Peyer's patch (tissue), 4 donors: ENCODE results near the gene ATRIP. TPM values are rescaled to one million over a fixed set of nuclear protein-coding genes. Genes with fewer than 3 reads are reported as not detected.
A peak's percentile ranks its signal among the peaks of the same experiment; 100 is the strongest.

Experiments used
- DNase-seq, 3 donors: peaks; one replicate each; pipeline ENCODE4 v3.0.0-alpha.2; 2017 to 2019
- H3K27ac ChIP-seq, 4 donors: fragments of 200-600 bp; sonication (generic); one replicate each; pipeline ENCODE4 v1.5.1; 2016 to 2019
- H3K27me3 ChIP-seq, 2 donors: fragments of 200-600 bp; sonication (generic); one replicate each; pipeline ENCODE4 v1.5.1; 2019
- H3K36me3 ChIP-seq, 3 donors: fragments of 200-600 bp; sonication (generic); one replicate each; pipeline ENCODE4 v1.5.1; 2016 to 2019
- H3K4me1 ChIP-seq, 4 donors: fragments of 200-600 bp; sonication (generic); one replicate each; pipeline ENCODE4 v1.5.1; 2016 to 2019
- H3K4me3 ChIP-seq, 4 donors: fragments of 200-600 bp; sonication (generic); 1 replicate in 3 of 4; 2 replicates in 1 of 4; pipeline ENCODE4 v1.5.1; 2016 to 2019; ENCODE audit warnings: mild to moderate bottlenecking in 1 of 4
- H3K9me3 ChIP-seq, 4 donors: fragments of 200-600 bp; sonication (generic); one replicate each; pipeline ENCODE4 v1.5.1; 2016 to 2019; ENCODE audit warnings: mild to moderate bottlenecking in 1 of 4
- POLR2A ChIP-seq, 2 donors: fragments of 450-650 bp; IDR thresholded peaks; one replicate each; pipeline ENCODE4 v1.5.1; 2017; ENCODE audit warnings: antibody characterized with exemption in 2 of 2, mild to moderate bottlenecking in 2 of 2, moderate library complexity in 2 of 2
- total RNA-seq, 4 donors: library from RNA; depleted of rRNA; stranded (reverse); fragments of >200 nt; gene quantifications; one replicate each; pipeline ENCODE4 v1.1.0, GENCODE V29; 2016
- TF ChIP-seq, protein P1 (sequence below), 6 experiments: fragments of 450-650 bp in 4 of 6; fragments of 200-600 bp in 2 of 6; sonication (generic) in 1 of 6; IDR thresholded peaks; one replicate each; pipeline ENCODE4 v1.5.1; 2017 to 2019; ENCODE audit warnings: antibody characterized with exemption in 6 of 6, mild to moderate bottlenecking in 3 of 6, moderate library complexity in 1 of 6

ATRIP gene
- total RNA-seq, 4 donors from 2014 or later, result 2.6 to 13.2 (median 6.0) TPM

DNA sequence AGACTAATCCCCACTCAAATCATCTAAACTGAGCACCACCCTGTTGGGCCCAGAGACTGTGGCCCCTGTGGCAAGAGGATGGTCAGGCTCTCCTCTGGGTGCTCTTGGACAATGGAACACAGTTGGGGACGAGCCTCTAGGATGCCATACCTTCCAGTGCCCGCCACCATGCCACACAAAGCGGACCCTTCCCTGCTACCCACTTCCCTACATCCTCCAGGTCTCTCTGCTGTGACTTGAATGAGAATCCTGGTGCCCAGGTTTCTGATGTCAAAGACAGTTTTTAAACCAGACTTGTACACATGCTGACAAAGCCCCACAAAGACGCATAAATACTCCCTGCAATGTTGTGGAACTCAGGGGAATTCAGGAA, 11.3 kb upstream of the ATRIP start:
- DNase-seq, result no peak
- H3K4me3 ChIP-seq, result no peak overlapping the region
- H3K4me1 ChIP-seq, result peaks cover 3 to 46% (median 8%) of the 10 kb centered on the region in 4 donors
- peaks cover 0 to 5% (median 0%) of the 10 kb centered on the region in 3 donors for H3K36me3 ChIP-seq
- no peaks in the 10 kb centered on the region for H3K27me3 ChIP-seq
- H3K9me3 ChIP-seq, result no peaks in the 10 kb centered on the region
- no peak for TF ChIP-seq POLR2A (IDR thresholded peaks at IDR 0.05)
- TF ChIP-seq, protein P1, sequence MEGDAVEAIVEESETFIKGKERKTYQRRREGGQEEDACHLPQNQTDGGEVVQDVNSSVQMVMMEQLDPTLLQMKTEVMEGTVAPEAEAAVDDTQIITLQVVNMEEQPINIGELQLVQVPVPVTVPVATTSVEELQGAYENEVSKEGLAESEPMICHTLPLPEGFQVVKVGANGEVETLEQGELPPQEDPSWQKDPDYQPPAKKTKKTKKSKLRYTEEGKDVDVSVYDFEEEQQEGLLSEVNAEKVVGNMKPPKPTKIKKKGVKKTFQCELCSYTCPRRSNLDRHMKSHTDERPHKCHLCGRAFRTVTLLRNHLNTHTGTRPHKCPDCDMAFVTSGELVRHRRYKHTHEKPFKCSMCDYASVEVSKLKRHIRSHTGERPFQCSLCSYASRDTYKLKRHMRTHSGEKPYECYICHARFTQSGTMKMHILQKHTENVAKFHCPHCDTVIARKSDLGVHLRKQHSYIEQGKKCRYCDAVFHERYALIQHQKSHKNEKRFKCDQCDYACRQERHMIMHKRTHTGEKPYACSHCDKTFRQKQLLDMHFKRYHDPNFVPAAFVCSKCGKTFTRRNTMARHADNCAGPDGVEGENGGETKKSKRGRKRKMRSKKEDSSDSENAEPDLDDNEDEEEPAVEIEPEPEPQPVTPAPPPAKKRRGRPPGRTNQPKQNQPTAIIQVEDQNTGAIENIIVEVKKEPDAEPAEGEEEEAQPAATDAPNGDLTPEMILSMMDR (IDR thresholded peaks at IDR 0.05), result no peak
- H3K27ac ChIP-seq, result peak overlapping the region in 2 of 4 donors; percentile 5 to 86

DNA sequence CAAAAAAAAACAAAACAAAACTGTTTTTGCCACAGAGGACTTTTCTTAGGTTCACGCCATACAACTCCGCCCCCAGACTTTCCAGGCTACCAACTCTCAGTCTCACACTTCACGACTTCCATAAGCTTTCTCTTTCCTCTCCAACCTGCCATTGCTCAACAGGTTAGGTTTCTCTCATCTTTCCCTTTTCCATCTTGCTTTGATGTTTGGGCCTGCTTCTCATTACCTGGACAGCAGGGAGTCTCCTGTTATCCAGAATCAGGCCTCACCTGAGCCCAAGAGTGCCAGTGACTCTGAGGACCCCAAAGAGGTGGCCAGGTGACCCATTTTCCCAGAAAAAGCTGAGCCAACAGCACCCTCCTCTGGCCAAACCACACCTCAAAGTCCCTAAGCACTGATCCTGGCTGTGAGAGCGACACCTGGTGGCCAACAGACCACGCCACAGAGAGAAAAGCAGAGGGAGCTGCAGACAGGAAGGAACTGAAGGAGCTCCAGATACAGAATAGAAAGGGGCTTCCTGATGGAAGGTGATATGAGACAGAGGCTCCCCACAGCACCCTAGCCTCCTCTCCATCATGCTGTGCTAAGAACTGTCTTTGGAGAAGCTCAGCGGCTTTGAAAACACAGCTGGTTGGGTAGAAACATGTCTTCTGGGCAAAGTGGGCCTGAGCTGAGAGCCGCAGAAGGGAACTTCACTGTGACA, 10.6 kb upstream of the ATRIP start:
- no peaks in the 10 kb centered on the region for H3K27me3 ChIP-seq
- H3K4me1 ChIP-seq, result peaks cover 0 to 40% (median 8%) of the 10 kb centered on the region in 4 donors
- no peaks in the 10 kb centered on the region for H3K9me3 ChIP-seq
- peaks cover 0 to 5% (median 0%) of the 10 kb centered on the region in 3 donors for H3K36me3 ChIP-seq
- peak; percentile 83 to 95 (median 91) for DNase-seq
- peak in 1 of 2 donors; percentile 10 for TF ChIP-seq POLR2A (IDR thresholded peaks at IDR 0.05)
- TF ChIP-seq, protein P1 (IDR thresholded peaks at IDR 0.05), result peak; percentile 96 to 100 (median 100)
- no peak overlapping the region for H3K4me3 ChIP-seq
- H3K27ac ChIP-seq, result peak overlapping the region in 2 of 4 donors; percentile 5 to 86

DNA sequence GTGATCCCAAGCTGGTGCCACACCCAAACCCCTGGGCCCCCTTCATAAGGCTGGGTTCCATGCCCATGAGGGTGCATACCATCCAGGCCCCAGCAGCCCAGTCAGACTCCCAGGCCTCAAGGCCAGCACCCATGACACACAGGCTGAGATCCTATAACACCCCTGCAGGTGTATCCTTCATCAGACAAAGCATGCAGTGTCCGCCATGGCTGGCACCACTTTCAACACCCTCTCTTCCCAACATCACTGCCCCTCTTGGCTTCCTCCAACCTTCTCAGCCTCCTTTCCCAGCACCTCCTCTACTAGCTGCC, 10.1 kb upstream of the ATRIP start:
- TF ChIP-seq, protein P1 (IDR thresholded peaks at IDR 0.05), result no peak
- no peak for TF ChIP-seq POLR2A (IDR thresholded peaks at IDR 0.05)
- H3K9me3 ChIP-seq, result no peaks in the 10 kb centered on the region
- H3K27ac ChIP-seq, result peak overlapping the region in 1 of 4 donors; percentile 12
- H3K36me3 ChIP-seq, result peaks cover 0 to 5% (median 0%) of the 10 kb centered on the region in 3 donors
- no peak for DNase-seq
- no peak overlapping the region for H3K4me3 ChIP-seq
- peaks cover 0 to 42% (median 12%) of the 10 kb centered on the region in 4 donors for H3K4me1 ChIP-seq
- H3K27me3 ChIP-seq, result no peaks in the 10 kb centered on the region

DNA sequence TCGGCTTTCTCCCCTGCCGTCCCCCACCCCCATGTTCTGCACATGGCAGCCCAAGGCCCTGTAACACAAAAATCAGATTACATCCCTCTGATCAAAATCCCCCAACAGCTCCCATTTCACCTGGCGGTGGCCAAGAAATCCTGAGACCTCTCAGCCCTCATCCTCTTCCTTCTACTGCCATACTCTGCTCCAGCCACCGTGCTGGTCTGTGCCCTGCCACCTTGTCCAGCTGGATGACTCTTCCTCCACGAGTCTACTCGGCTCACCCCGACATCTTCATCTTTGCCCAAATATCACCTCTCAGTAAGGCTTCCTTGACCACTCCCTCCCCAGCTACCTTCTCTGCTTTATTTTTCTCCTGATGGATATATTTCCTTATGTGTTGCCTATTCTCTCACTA, 9.7 kb upstream of the ATRIP start:
- H3K4me1 ChIP-seq, result peaks cover 0 to 47% (median 15%) of the 10 kb centered on the region in 4 donors
- TF ChIP-seq, protein P1 (IDR thresholded peaks at IDR 0.05), result no peak
- no peak for TF ChIP-seq POLR2A (IDR thresholded peaks at IDR 0.05)
- H3K27me3 ChIP-seq, result no peaks in the 10 kb centered on the region
- no peak overlapping the region for H3K27ac ChIP-seq
- H3K4me3 ChIP-seq, result no peak overlapping the region
- no peaks in the 10 kb centered on the region for H3K9me3 ChIP-seq
- H3K36me3 ChIP-seq, result peaks cover 0 to 5% (median 0%) of the 10 kb centered on the region in 3 donors
- no peak for DNase-seq

DNA sequence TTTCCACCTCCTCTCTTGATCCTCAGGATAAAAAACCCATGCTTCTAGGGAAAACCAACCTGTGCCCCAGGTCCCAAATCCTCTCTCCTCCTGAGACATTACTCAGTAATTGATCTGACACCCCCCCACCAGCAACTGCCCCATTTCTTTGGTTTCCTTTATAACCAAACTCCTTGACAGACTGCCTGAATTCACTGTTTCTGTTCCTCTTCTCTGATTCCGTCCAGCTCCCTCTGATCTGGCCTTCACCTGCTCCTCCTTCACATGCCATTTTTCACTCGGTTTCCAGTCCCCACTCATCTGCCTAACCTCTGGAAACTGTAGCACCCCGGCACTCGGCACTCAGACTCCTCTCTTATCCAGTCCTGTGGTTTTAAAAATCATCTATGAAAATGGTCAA, 8.7 kb upstream of the ATRIP start:
- no peak for TF ChIP-seq POLR2A (IDR thresholded peaks at IDR 0.05)
- TF ChIP-seq, protein P1 (IDR thresholded peaks at IDR 0.05), result no peak
- peaks cover 0 to 4% (median 0%) of the 10 kb centered on the region in 3 donors for H3K36me3 ChIP-seq
- DNase-seq, result no peak
- peaks cover 0 to 54% (median 15%) of the 10 kb centered on the region in 4 donors for H3K4me1 ChIP-seq
- H3K27me3 ChIP-seq, result no peaks in the 10 kb centered on the region
- H3K27ac ChIP-seq, result no peak overlapping the region
- no peak overlapping the region for H3K4me3 ChIP-seq
- H3K9me3 ChIP-seq, result no peaks in the 10 kb centered on the region
